ENCODE data around the gene CD276. TPM values are rescaled to one million over a fixed set of nuclear protein-coding genes. Genes with fewer than 3 reads are reported as not detected.

CD276 gene
- total and polyA plus RNA-seq, 2 experiments from 2014 or later: 106 to 222 TPM

- 92% methylated on average over 5 of the region's 5 CpGs for WGBS (ENCODE audit: low lambda C conversion rate, missing lambda C conversion rate)
- Histone ChIP-seq H4K20me1 (ENCODE audit: insufficient read depth, poor library complexity, severe bottlenecking) (no peaks in the 10 kb centered on the region), H3K27me3 (peaks cover 51% of the 10 kb centered on the region), H3K36me3 (replicated peaks; ENCODE audit: insufficient read depth, low read depth) (no peaks in the 10 kb centered on the region), H3K27ac (no peak overlapping the region), H3K4me3 (no peak overlapping the region), H3K4me2 (no peak overlapping the region), H3K9me2 (replicated peaks; ENCODE audit: insufficient read depth) (no peaks in the 10 kb centered on the region), H3K4me1 (ENCODE audit: insufficient read depth) (peaks cover 9% of the 10 kb centered on the region), H3K9me3 (ENCODE audit: low read depth) (no peaks in the 10 kb centered on the region), H2AFZ (no peak overlapping the region), H3K79me2 (no peaks in the 10 kb centered on the region)
- TF ChIP-seq EZH2 (IDR thresholded peaks at IDR 0.05; ENCODE audit: borderline replicate concordance): no peak
- TF ChIP-seq EZH2phosphoT487 (IDR thresholded peaks at IDR 0.05; ENCODE audit: low read depth, severe bottlenecking, unreplicated experiment): no peak
- no peak for TF ChIP-seq CTCF (IDR thresholded peaks at IDR 0.05; ENCODE audit: poor library complexity)
- no peak for DNase-seq (ENCODE audit: low spot score)
Measured at GRCh38 chr15:73755481-73755880, 71.3 kb downstream of the CD276 start.

DNA sequence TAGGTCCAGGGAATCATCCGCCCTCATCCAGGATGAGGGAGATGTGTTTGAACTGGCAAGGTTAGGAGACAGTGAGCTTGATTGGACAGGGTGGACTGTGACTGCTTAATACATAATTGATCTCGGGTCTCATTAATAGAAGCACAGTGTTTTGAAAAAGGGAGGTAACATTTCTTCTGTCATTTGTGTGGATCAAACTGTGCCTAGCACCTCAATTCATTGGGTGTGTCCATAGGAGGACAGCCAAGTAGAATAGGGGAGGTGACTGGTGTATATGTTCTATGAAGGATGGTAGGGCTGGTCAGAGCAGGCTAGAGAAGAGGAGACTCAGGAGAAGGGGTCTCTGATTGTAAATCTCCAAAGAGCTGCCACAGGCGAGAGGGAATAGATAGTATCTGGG, 71.8 kb downstream of the CD276 start:
- Histone ChIP-seq H3K4me3 (no peak overlapping the region), H3K4me2 (no peak overlapping the region), H2AFZ (no peak overlapping the region), H3K4me1 (ENCODE audit: insufficient read depth) (peaks cover 9% of the 10 kb centered on the region), H3K27ac (no peak overlapping the region), H3K9me3 (ENCODE audit: low read depth) (no peaks in the 10 kb centered on the region), H3K36me3 (replicated peaks; ENCODE audit: insufficient read depth, low read depth) (no peaks in the 10 kb centered on the region), H3K9me2 (replicated peaks; ENCODE audit: insufficient read depth) (no peaks in the 10 kb centered on the region), H4K20me1 (ENCODE audit: insufficient read depth, poor library complexity, severe bottlenecking) (no peaks in the 10 kb centered on the region), H3K27me3 (peaks cover 54% of the 10 kb centered on the region), H3K79me2 (no peaks in the 10 kb centered on the region)
- no peak for TF ChIP-seq EZH2phosphoT487 (IDR thresholded peaks at IDR 0.05; ENCODE audit: low read depth, severe bottlenecking, unreplicated experiment)
- TF ChIP-seq CTCF (IDR thresholded peaks at IDR 0.05; ENCODE audit: poor library complexity): no peak
- TF ChIP-seq EZH2 (IDR thresholded peaks at IDR 0.05; ENCODE audit: borderline replicate concordance): no peak
- WGBS (ENCODE audit: low lambda C conversion rate, missing lambda C conversion rate): 85% methylated on average over 3 of the region's 3 CpGs
- no peak for DNase-seq (ENCODE audit: low spot score)

DNA sequence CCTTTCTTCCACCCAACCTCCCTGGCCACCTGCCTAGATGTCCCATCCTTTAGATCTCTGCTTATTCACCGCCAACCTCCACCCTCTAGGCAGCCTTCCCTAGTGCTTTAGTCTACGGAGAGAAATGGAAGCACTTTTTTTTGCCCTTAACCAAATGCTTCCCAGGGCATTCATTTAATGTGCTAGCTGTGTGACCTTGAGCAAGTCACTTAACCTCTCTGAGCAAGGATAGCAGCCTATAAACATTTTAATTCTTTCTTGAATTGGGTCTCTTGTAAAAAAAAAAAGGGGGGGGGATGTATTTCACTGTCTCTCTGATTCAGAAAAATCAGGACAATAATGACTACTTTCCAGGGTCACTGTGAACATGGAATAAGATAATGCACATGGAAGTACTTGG, 72.2 kb downstream of the CD276 start:
- H3K27ac ChIP-seq: no peak overlapping the region
- H4K20me1 ChIP-seq (ENCODE audit: insufficient read depth, poor library complexity, severe bottlenecking): no peaks in the 10 kb centered on the region
- H3K9me2 ChIP-seq (replicated peaks; ENCODE audit: insufficient read depth): no peaks in the 10 kb centered on the region
- H3K27me3 ChIP-seq: peaks cover 54% of the 10 kb centered on the region
- H3K79me2 ChIP-seq: no peaks in the 10 kb centered on the region
- H2AFZ ChIP-seq: no peak overlapping the region
- DNase-seq (ENCODE audit: low spot score): no peak
- H3K36me3 ChIP-seq (replicated peaks; ENCODE audit: insufficient read depth, low read depth): no peaks in the 10 kb centered on the region
- no peak for TF ChIP-seq EZH2phosphoT487 (IDR thresholded peaks at IDR 0.05; ENCODE audit: low read depth, severe bottlenecking, unreplicated experiment)
- TF ChIP-seq CTCF (IDR thresholded peaks at IDR 0.05; ENCODE audit: poor library complexity): no peak
- no peak for TF ChIP-seq EZH2 (IDR thresholded peaks at IDR 0.05; ENCODE audit: borderline replicate concordance)
- no peaks in the 10 kb centered on the region for H3K9me3 ChIP-seq (ENCODE audit: low read depth)
- WGBS (ENCODE audit: low lambda C conversion rate, missing lambda C conversion rate): 80% methylated on average over 2 of the region's 2 CpGs
- H3K4me2 ChIP-seq: no peak overlapping the region
- H3K4me3 ChIP-seq: no peak overlapping the region
- H3K4me1 ChIP-seq (ENCODE audit: insufficient read depth): peaks cover 9% of the 10 kb centered on the region
